Panc1 (cell line): ENCODE results near the gene SLC12A7. TPM values are rescaled to one million over a fixed set of nuclear protein-coding genes. Genes with fewer than 3 reads are reported as not detected.
A peak's percentile ranks its signal among the peaks of the same experiment; 100 is the strongest.

Experiments
- ATAC-seq: fragments of 200-7000 bp; cut with Tn5 transposase; 2 replicates; pipeline ENCODE4 v1.9.1; 2020; ENCODE audit warnings: mild to moderate bottlenecking, moderate library complexity
- BruUV-seq: library from RNA; stranded (reverse); fragments of 400-500 nt; replicated peaks from 2 replicates; lab custom pipeline; 2021; lab: Mats Ljungman, UMichigan
- CTCF ChIA-PET: fragments of 300-600 bp; sonication (Branson Sonifier 250); formaldehyde crosslinking; loops from one replicate; lab custom pipeline; 2022; ENCODE audit warnings: antibody characterized with exemption; lab: Charles Lee
- POLR2A ChIA-PET: fragments of 300-600 bp; sonication (Branson Sonifier 250); formaldehyde crosslinking; loops from one replicate; lab custom pipeline; 2022; ENCODE audit warnings: antibody characterized with exemption; lab: Charles Lee
- DNase-seq: peaks from one replicate; pipeline ENCODE4 v3.0.0-alpha.2; 2010; ENCODE audit warnings: low read depth, low spot score
- H3K27ac ChIP-seq: 2 replicates; pipeline ENCODE4 v1.5.1; 2011; ENCODE audit warnings: mild to moderate bottlenecking, low read length, inconsistent platforms
- H3K27me3 ChIP-seq: fragments of 200-500 bp; sonication (Bioruptor generic); 2 replicates; pipeline ENCODE4 v1.6.0; 2014; ENCODE audit warnings: low read length, inconsistent platforms; ENCODE audit not compliant: control insufficient read depth, insufficient read depth
- H3K36me3 ChIP-seq: fragments of 200-500 bp; sonication (Bioruptor generic); 2 replicates; pipeline ENCODE4 v1.5.1; 2014; ENCODE audit warnings: inconsistent platforms, mild to moderate bottlenecking, low read length, moderate library complexity; ENCODE audit not compliant: control insufficient read depth, insufficient read depth
- H3K4me1 ChIP-seq: 2 replicates; pipeline ENCODE4 v1.5.1; 2011; ENCODE audit warnings: inconsistent platforms, mild to moderate bottlenecking, low read length, moderate library complexity; ENCODE audit not compliant: control insufficient read depth, insufficient read depth
- H3K4me3 ChIP-seq, 2 experiments: 2 replicates each; pipeline ENCODE4 v1.5.1; 2011 to 2012; ENCODE audit warnings: low read depth in 2 of 2, low read length in 2 of 2, mild to moderate bottlenecking in 2 of 2, inconsistent platforms in 1 of 2, moderate library complexity in 1 of 2
- H3K9me3 ChIP-seq: fragments of 200-500 bp; sonication (Bioruptor generic); 2 replicates; pipeline ENCODE4 v1.5.1; 2014; ENCODE audit warnings: low read depth, mild to moderate bottlenecking, inconsistent platforms, low read length, moderate library complexity; ENCODE audit not compliant: control insufficient read depth, insufficient read depth
- CTCF ChIP-seq: fragments of 450-650 bp; IDR thresholded peaks from 2 replicates; pipeline ENCODE4 v1.5.1; 2017; ENCODE audit warnings: mild to moderate bottlenecking
- POLR2AphosphoS5 ChIP-seq: IDR thresholded peaks from 2 replicates; pipeline ENCODE4 v1.6.1; 2012; ENCODE audit warnings: mild to moderate bottlenecking, low read depth, low read length, moderate library complexity
- SIN3A ChIP-seq: IDR thresholded peaks from 2 replicates; pipeline ENCODE4 v1.6.1; 2012; ENCODE audit warnings: low read depth, mild to moderate bottlenecking, low read length, moderate library complexity, borderline replicate concordance; ENCODE audit not compliant: insufficient read depth
- TCF7L2 ChIP-seq: IDR thresholded peaks from 2 replicates; pipeline ENCODE4 v1.6.1; 2011; ENCODE audit warnings: mild to moderate bottlenecking, low read depth, low read length, inconsistent platforms
- in situ Hi-C: cut with HindIII; loops from 2 replicates; pipeline ENCODE4 v1.10.0; 2016; ENCODE audit warnings: low sequenced_read_pairs, low pct_unique_long_range_greater_than_20kb
- intact Hi-C: fragments of 100-400 bp; cut with micrococcal nuclease; formaldehyde crosslinking; loops from one replicate; pipeline ENCODE4 v1.10.0; 2022; ENCODE audit not compliant: unreplicated experiment
- total RNA-seq: library from RNA; stranded (reverse); gene quantifications from one replicate; pipeline ENCODE4 v1.2.1, GENCODE V29; 2021; ENCODE audit not compliant: unreplicated experiment
- TF ChIP-seq, protein P1 (sequence below), 2 experiments: IDR thresholded peaks; 2 replicates each; pipeline ENCODE4 v1.6.1; 2011 to 2012; ENCODE audit warnings: low read depth in 2 of 2, control low read depth in 1 of 2, low read length in 1 of 2, mild to moderate bottlenecking in 1 of 2, moderate library complexity in 1 of 2; ENCODE audit not compliant: insufficient read depth in 1 of 2

SLC12A7 gene
- total RNA-seq, 1 experiment from 2014 or later: 297 TPM

- POLR2A ChIA-PET: no interaction called here
- no peak for DNase-seq
- no peaks in the 10 kb centered on the region for H3K36me3 ChIP-seq
- H3K4me3 ChIP-seq: no peak overlapping the region
- CTCF ChIA-PET: no interaction called here
- H3K9me3 ChIP-seq: no peaks in the 10 kb centered on the region
- intact Hi-C loops (loop anchor here (10.0 kb wide), 1 partner anchor 85 kb away; no protein-coding TSS in a partner anchor), in situ Hi-C loops (no loop called here)
- H3K4me1 ChIP-seq: peaks cover 49% of the 10 kb centered on the region
- H3K27me3 ChIP-seq: no peaks in the 10 kb centered on the region
- BruUV-seq: no TSS peak
- ATAC-seq: no peak
- peak overlapping the region; percentile 62 for H3K27ac ChIP-seq
- TF ChIP-seq TCF7L2 (no peak), POLR2AphosphoS5 (no peak), CTCF (no peak), SIN3A (no peak)
- TF ChIP-seq, protein P1, sequence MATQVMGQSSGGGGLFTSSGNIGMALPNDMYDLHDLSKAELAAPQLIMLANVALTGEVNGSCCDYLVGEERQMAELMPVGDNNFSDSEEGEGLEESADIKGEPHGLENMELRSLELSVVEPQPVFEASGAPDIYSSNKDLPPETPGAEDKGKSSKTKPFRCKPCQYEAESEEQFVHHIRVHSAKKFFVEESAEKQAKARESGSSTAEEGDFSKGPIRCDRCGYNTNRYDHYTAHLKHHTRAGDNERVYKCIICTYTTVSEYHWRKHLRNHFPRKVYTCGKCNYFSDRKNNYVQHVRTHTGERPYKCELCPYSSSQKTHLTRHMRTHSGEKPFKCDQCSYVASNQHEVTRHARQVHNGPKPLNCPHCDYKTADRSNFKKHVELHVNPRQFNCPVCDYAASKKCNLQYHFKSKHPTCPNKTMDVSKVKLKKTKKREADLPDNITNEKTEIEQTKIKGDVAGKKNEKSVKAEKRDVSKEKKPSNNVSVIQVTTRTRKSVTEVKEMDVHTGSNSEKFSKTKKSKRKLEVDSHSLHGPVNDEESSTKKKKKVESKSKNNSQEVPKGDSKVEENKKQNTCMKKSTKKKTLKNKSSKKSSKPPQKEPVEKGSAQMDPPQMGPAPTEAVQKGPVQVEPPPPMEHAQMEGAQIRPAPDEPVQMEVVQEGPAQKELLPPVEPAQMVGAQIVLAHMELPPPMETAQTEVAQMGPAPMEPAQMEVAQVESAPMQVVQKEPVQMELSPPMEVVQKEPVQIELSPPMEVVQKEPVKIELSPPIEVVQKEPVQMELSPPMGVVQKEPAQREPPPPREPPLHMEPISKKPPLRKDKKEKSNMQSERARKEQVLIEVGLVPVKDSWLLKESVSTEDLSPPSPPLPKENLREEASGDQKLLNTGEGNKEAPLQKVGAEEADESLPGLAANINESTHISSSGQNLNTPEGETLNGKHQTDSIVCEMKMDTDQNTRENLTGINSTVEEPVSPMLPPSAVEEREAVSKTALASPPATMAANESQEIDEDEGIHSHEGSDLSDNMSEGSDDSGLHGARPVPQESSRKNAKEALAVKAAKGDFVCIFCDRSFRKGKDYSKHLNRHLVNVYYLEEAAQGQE (IDR thresholded peaks at IDR 0.05; ENCODE audit: insufficient read depth in 1 of 2, low read depth in 2 of 2, low read length in 1 of 2): no peak
Observed at GRCh38 chr5:1159774-1160406, 48.0 kb upstream of the SLC12A7 start.

DNA sequence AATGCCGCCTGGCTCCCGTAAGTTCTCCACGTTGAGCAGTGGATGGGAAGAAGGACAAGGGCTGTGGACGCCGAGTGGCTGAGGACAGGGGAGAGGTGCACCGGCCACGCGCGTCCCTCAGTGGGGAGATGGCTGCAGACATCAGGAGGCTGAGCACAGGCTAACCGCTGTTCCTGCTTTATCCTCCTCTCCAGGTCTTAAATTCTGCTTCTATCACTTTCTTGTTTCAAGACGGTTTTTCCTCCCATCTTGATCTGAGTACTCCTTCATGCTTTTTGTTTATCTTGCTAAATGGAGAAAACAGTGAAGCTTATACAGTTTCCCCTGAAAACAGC is 47.4 kb upstream of the SLC12A7 start:
- H3K36me3 ChIP-seq: no peaks in the 10 kb centered on the region

More for the DNA sequence above, 47.4 kb upstream of the SLC12A7 start:
- intact Hi-C loops (no loop called here), in situ Hi-C loops (no loop called here)
- Histone ChIP-seq H3K4me1 (peaks cover 50% of the 10 kb centered on the region), H3K27ac (peak overlapping the region; percentile 62), H3K4me3 (no peak overlapping the region), H3K27me3 (no peaks in the 10 kb centered on the region), H3K9me3 (no peaks in the 10 kb centered on the region)
- DNase-seq: no peak
- ChIA-PET POLR2A (no interaction called here), CTCF (no interaction called here)
- ATAC-seq: no peak
- no TSS peak for BruUV-seq
- TF ChIP-seq CTCF: no peak
- TF ChIP-seq, protein P1 (IDR thresholded peaks at IDR 0.05; ENCODE audit: insufficient read depth in 1 of 2, low read depth in 2 of 2, low read length in 1 of 2): no peak
- no peak for TF ChIP-seq SIN3A
- TF ChIP-seq TCF7L2: no peak
- no peak for TF ChIP-seq POLR2AphosphoS5
